K562 (cell line): ENCODE data around the gene DCAF6. TPM values are rescaled to one million over a fixed set of nuclear protein-coding genes. Genes with fewer than 3 reads are reported as not detected.

Experiments
- CHCHD3 ChIP-seq: fragments of 250-450 bp; sonication (Bioruptor Pico); IDR thresholded peaks from 2 replicates; pipeline ENCODE4 v2.1.2; 2022; ENCODE audit warnings: mild to moderate bottlenecking
- DNMT1 ChIP-seq: fragments of 450-650 bp; IDR thresholded peaks from 2 replicates; pipeline ENCODE4 v1.6.1; 2016; ENCODE audit warnings: antibody characterized with exemption, mild to moderate bottlenecking
- EP400 ChIP-seq: fragments of 450-650 bp; IDR thresholded peaks from 2 replicates; pipeline ENCODE4 v1.6.1; 2017; ENCODE audit warnings: antibody characterized with exemption, mild to moderate bottlenecking, moderate library complexity
- ILF3 ChIP-seq: fragments of 450-650 bp; IDR thresholded peaks from 2 replicates; pipeline ENCODE4 v1.6.1; 2018; ENCODE audit warnings: antibody characterized with exemption, mild to moderate bottlenecking, moderate library complexity, borderline replicate concordance
- NFE2L1 ChIP-seq: fragments of 450-650 bp; IDR thresholded peaks from 2 replicates; pipeline ENCODE4 v1.6.1; 2016; ENCODE audit warnings: missing genetic modification characterization, low read depth, mild to moderate bottlenecking, missing compliant biosample characterization, moderate library complexity, borderline replicate concordance
- PKNOX1 ChIP-seq: fragments of 450-650 bp; IDR thresholded peaks from 2 replicates; pipeline ENCODE4 v1.6.1; 2016
- POLR2B ChIP-seq: fragments of 450-650 bp; IDR thresholded peaks from 2 replicates; pipeline ENCODE4 v1.6.1; 2018; ENCODE audit warnings: low read depth; ENCODE audit not compliant: partially characterized antibody
- RBM22 ChIP-seq: fragments of 200-400 bp; formaldehyde crosslinking; IDR thresholded peaks from 2 replicates; pipeline ENCODE4 v1.6.1; 2018; ENCODE audit warnings: low read length, low read depth; ENCODE audit not compliant: poor library complexity, severe bottlenecking
- SIRT6 ChIP-seq: IDR thresholded peaks from one replicate; pipeline ENCODE4 v1.6.1; 2012; ENCODE audit warnings: low read depth, mild to moderate bottlenecking, control low read depth, inconsistent platforms, low read length, moderate library complexity
- STAT5A ChIP-seq: IDR thresholded peaks from 2 replicates; pipeline ENCODE4 v1.6.1; 2012; ENCODE audit warnings: low read length, inconsistent platforms, borderline replicate concordance
- ZNF695 ChIP-seq: fragments of 450-650 bp; formaldehyde crosslinking; IDR thresholded peaks from 2 replicates; pipeline ENCODE4 v1.4.0; 2020; ENCODE audit warnings: mild to moderate bottlenecking, moderate library complexity
- polyA plus RNA-seq, 8 experiments: library from polyadenylated mRNA; depleted of rRNA in 4 of 8; stranded (reverse) in 5 of 8; unstranded in 3 of 8; fragments of >200 nt; fragmentation: Nextera tagmentation in 2 of 8; fragmentation: Illumina TruSeq in 1 of 8; extraction: Ambion mirVana in 2 of 8; extraction: Trizol in 1 of 8; gene quantifications; 2 replicates each; pipeline versions ENCODE4 v1.2.1 to v1.2.3, GENCODE V29; 2011 to 2014; ENCODE audit warnings: inconsistent platforms in 1 of 8, missing spikeins in 1 of 8
- total RNA-seq, 7 experiments: library from RNA; depleted of rRNA in 6 of 7; stranded (reverse); fragments of >200 nt in 6 of 7; fragmentation: Illumina TruSeq in 2 of 7; extraction: Trizol in 2 of 7; gene quantifications; 2 replicates each; pipeline versions ENCODE4 v1.2.1 to v1.2.3, GENCODE V29; 2011 to 2021; ENCODE audit warnings: low replicate concordance in 1 of 7
- TF ChIP-seq, protein P1 (sequence below): fragments of 250-450 bp; sonication (Bioruptor Pico); IDR thresholded peaks from 2 replicates; pipeline ENCODE4 v1.4.0; 2020; ENCODE audit warnings: mild to moderate bottlenecking, moderate library complexity
- TF ChIP-seq, protein P2 (sequence below): fragments of 450-650 bp; IDR thresholded peaks from 2 replicates; pipeline ENCODE4 v1.6.1; 2016; ENCODE audit warnings: low read depth
- TF ChIP-seq, protein P3 (sequence below): fragments of 250-450 bp; sonication (Bioruptor Pico); IDR thresholded peaks from 2 replicates; pipeline ENCODE4 v1.5.0; 2021; ENCODE audit warnings: mild to moderate bottlenecking, borderline replicate concordance

Gene DCAF6
- total and polyA plus RNA-seq, 9 of the 15 experiments (the other 6 are each of a cell fraction or from before 2014, with no cell fraction given): 19.1 to 102 (median 46.3) TPM

GRCh38 chr1:167926486-167926997 lies 9.9 kb upstream of the DCAF6 start (continued):
- TF ChIP-seq PKNOX1: no peak
- no peak for TF ChIP-seq ILF3
- TF ChIP-seq, protein P1, sequence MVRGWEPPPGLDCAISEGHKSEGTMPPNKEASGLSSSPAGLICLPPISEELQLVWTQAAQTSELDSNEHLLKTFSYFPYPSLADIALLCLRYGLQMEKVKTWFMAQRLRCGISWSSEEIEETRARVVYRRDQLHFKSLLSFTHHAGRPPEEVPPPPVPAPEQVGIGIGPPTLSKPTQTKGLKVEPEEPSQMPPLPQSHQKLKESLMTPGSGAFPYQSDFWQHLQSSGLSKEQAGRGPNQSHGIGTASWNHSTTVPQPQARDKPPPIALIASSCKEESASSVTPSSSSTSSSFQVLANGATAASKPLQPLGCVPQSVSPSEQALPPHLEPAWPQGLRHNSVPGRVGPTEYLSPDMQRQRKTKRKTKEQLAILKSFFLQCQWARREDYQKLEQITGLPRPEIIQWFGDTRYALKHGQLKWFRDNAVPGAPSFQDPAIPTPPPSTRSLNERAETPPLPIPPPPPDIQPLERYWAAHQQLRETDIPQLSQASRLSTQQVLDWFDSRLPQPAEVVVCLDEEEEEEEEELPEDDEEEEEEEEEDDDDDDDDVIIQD (CRISPR knock-in tag): no peak
- no peak for TF ChIP-seq ZNF695 (CRISPR knock-in tag)
- TF ChIP-seq RBM22: no peak
- TF ChIP-seq, protein P2, sequence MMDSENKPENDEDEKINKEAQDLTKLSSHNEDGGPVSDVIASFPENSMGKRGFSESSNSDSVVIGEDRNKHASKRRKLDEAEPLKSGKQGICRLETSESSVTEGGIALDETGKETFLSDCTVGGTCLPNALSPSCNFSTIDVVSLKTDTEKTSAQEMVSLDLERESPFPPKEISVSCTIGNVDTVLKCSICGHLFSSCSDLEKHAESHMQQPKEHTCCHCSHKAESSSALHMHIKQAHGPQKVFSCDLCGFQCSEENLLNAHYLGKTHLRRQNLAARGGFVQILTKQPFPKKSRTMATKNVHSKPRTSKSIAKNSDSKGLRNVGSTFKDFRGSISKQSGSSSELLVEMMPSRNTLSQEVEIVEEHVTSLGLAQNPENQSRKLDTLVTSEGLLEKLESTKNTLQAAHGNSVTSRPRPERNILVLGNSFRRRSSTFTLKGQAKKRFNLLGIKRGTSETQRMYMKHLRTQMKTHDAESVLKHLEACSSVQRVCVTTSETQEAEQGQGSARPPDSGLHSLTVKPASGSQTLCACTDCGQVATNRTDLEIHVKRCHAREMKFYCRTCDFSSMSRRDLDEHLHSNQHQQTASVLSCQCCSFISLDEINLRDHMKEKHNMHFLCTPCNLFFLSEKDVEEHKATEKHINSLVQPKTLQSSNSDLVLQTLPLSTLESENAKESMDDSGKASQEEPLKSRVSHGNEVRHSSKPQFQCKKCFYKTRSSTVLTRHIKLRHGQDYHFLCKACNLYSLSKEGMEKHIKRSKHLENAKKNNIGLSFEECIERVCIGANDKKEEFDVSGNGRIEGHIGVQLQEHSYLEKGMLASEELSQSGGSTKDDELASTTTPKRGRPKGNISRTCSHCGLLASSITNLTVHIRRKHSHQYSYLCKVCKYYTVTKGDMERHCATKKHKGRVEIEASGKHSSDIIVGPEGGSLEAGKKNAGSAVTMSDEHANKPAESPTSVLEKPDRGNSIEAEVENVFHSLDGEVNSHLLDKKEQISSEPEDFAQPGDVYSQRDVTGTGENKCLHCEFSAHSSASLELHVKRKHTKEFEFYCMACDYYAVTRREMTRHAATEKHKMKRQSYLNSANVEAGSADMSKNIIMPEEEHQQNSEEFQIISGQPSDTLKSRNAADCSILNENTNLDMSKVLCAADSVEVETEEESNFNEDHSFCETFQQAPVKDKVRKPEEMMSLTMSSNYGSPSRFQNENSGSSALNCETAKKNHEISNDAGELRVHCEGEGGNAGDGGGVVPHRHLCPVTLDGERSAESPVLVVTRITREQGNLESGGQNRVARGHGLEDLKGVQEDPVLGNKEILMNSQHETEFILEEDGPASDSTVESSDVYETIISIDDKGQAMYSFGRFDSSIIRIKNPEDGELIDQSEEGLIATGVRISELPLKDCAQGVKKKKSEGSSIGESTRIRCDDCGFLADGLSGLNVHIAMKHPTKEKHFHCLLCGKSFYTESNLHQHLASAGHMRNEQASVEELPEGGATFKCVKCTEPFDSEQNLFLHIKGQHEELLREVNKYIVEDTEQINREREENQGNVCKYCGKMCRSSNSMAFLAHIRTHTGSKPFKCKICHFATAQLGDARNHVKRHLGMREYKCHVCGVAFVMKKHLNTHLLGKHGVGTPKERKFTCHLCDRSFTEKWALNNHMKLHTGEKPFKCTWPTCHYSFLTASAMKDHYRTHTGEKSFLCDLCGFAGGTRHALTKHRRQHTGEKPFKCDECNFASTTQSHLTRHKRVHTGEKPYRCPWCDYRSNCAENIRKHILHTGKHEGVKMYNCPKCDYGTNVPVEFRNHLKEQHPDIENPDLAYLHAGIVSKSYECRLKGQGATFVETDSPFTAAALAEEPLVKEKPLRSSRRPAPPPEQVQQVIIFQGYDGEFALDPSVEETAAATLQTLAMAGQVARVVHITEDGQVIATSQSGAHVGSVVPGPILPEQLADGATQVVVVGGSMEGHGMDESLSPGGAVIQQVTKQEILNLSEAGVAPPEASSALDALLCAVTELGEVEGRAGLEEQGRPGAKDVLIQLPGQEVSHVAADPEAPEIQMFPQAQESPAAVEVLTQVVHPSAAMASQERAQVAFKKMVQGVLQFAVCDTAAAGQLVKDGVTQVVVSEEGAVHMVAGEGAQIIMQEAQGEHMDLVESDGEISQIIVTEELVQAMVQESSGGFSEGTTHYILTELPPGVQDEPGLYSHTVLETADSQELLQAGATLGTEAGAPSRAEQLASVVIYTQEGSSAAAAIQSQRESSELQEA: no peak
- TF ChIP-seq CHCHD3 (CRISPR knock-in tag): no peak
- TF ChIP-seq STAT5A: no peak
- TF ChIP-seq EP400: no peak; the same call in 1 of the 2 replicates
- TF ChIP-seq NFE2L1 (tag): no peak
- TF ChIP-seq, protein P3, sequence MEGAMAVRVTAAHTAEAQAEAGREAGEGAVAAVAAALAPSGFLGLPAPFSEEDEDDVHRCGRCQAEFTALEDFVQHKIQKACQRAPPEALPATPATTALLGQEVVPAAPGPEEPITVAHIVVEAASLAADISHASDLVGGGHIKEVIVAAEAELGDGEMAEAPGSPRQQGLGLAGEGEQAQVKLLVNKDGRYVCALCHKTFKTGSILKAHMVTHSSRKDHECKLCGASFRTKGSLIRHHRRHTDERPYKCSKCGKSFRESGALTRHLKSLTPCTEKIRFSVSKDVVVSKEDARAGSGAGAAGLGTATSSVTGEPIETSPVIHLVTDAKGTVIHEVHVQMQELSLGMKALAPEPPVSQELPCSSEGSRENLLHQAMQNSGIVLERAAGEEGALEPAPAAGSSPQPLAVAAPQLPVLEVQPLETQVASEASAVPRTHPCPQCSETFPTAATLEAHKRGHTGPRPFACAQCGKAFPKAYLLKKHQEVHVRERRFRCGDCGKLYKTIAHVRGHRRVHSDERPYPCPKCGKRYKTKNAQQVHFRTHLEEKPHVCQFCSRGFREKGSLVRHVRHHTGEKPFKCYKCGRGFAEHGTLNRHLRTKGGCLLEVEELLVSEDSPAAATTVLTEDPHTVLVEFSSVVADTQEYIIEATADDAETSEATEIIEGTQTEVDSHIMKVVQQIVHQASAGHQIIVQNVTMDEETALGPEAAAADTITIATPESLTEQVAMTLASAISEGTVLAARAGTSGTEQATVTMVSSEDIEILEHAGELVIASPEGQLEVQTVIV (CRISPR knock-in tag): no peak
- TF ChIP-seq SIRT6: no peak
- TF ChIP-seq POLR2B: no peak
- 0 out of 2 replicates have a peak, but pooled peaks have one; percentile 85 for TF ChIP-seq DNMT1
